NCI-H187 (cell line): ENCODE measurements around the gene KCNIP1.

Experiments used
- DNase-seq, 2 experiments: peaks; one replicate each; lab custom pipeline; 2025; lab: John Stamatoyannopoulos, UW

Gene KCNIP1

DNA sequence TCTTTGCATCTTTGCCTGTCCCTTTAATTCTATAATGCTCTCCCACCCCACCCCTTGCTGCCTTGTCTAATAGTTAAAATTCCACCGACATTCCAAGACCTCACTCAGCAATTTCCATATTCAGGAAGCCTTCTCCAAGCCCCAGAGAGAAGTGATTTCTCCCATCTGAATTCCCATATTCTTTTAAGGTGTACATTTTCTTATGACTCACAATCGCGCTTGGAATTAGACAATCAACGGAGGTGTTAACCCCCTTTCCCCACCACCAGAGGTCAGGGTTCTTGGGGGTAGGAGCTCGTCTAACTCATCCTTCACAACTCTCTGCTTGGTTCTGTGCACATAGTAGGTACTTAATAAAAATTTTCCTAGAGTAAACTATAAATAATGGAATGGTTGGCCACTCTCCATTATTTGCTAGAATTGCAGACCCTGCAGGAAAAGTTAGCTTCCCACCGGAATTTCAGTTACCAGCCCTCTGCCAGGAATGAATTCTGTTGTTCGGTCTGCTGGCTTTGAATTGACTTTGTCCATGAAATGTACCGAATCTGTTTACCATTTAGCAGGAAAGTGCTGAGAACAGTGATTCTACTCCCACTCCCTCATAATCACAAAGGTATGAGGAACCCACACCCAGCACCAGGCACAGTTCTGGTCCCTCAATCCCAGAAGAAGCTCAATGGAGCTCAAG lies 5.0 kb downstream of the KCNIP1 start:
- no peak for DNase-seq

DNA sequence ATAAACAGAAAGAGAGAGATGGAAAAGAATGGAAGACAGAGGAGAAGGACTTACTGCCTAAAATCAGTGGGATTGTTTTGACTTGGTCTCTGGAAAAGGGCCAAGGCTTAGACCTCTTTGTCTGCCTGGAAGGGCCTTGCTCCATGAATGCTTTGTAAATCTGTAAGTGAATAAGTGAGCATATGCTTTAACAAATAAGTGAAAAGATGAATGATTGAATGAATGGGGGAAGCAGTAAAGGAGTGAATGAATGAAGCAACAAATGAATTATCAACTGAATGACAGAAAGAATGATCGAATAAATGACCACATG lies 5.5 kb downstream of the KCNIP1 start:
- DNase-seq: no peak

DNA sequence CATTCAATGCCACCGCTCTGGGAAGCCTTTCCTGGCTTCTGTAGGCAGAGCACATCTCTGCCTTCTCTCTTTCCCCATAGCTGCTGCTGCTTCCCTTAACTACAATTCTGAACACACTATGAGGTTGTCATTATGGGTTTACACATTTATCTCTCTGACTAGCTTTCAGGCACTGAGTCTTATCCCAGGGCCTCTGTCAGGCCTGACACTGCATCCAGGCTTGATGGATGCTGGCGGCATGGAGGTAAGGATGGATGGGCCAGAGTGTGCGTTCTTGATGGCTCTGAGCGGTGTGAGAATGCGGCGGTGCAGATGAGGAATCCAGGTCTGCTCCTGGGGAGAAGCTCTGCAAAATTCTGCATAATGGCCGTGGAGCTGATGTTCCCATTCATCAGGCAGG lies 6.3 kb downstream of the KCNIP1 start:
- DNase-seq: no peak

DNA sequence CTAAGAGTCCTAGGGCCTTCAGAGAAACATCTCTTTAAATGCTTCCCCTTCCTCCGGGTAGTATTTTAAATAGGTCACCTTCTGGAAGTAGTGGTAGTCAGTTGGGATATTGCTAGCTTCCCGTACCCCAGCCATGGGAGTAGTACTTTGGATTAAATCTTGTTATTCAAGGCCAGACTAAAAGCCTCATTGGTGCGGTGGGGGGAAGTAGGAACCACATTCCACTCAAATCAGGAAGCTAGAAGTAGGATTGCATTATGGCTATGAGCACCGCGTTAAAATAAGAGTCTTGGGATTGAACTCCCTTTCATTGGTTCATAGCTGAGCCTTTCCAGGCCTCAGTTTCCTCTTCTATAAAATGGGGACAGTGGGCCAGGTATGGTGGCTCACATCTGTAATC lies 6.7 kb downstream of the KCNIP1 start:
- DNase-seq: no peak

DNA sequence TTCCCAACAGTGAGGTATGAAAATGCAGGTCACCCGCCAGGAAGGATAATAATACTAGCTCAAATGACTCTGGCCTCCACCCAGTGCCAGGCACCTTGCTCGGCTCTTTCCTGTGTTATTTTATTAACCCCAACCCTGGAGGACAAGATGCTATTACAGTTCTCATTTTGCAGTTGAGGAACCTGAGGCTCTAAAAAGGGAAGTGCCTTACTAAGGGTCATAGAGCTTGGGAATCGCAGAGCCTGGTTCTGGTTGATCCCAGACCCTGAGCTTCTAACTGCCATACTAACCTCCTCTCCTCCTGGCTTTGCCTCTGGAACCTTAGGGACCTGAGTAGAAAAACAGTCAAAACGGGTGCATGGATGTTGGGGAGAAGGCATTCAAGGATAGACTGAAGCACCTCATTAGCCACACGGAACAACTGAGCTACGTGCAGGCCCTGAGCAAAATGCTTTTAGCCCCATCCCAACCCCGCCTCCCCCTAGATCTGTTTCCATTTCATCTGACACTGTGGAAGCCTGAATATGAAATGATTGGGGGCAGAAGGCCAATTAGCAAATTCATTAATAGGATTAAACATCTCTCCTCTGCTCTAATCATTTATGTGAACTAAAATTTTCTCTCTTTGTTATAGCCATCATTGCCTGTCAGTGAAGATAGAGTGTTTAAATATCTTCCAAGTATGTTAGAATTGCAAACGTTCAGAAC lies 7.9 kb downstream of the KCNIP1 start:
- no peak for DNase-seq

DNA sequence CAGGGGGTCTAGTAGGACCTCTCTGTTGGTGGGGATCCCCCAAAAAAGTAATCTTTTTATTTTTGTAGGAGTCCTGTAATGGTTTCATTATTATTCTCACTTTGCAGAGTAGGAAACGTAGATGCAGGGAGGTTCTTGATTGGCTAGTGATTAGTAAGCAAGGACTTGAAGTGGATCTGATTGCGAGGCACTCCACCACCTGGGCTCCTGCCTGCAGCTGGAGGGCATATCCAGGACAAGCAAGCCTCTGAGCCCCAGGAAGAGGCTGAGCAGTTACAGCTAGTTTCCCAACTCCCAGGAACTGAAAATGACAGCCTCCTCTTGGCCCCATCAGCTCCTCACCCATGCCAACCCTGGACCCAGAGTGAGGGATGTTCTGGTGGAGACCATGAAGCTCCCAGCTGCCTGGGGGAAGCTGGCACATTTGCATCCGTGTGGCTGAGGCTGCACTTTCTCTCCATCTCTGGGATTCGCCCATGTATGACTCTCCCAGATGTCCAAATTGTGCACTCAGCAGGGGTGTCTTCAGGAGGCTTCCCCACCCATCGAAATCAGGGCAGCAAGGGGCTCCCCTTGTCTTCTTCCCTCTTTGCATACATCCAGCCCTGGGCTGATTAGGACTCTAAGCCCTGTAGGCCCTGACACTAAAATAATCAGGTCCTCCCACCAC lies 10.2 kb downstream of the KCNIP1 start:
- DNase-seq: no peak

DNA sequence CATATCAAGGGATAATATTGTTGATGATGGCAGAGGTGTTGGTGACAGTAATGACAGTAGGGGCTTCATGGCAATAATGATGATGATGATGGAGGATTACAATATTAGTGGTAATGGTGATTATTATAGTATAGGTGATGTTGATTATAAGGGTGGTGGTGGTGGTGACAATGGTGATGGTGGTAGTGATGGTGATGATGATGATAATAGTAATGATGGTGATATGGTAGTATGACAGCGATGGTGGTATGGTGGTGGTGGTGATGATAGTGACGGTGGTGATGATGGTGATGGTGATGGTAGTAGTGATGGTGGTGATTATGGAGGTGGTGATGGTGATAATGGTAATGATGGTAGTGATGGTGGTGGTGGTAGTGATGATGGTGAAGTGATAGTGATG lies 13.6 kb downstream of the KCNIP1 start:
- no peak for DNase-seq

DNA sequence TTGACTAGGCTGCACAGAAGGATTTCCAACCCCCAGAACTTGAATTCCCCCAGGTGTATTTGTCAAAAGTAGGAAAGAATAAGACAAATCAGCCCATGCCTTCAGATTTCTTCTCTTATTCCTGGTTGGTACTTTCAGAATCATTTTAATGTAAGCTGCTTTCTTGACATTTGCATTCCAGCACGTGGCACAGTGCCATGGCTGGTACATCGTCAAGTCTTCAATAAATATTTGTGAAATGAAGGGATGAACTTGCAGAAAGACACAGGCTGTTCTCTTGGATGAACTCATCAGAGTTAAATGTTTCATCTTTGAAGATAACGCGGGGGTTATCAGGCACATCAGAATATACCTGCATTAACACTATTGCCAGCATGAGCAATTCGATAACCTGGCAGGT lies 14.5 kb downstream of the KCNIP1 start:
- no peak for DNase-seq

DNA sequence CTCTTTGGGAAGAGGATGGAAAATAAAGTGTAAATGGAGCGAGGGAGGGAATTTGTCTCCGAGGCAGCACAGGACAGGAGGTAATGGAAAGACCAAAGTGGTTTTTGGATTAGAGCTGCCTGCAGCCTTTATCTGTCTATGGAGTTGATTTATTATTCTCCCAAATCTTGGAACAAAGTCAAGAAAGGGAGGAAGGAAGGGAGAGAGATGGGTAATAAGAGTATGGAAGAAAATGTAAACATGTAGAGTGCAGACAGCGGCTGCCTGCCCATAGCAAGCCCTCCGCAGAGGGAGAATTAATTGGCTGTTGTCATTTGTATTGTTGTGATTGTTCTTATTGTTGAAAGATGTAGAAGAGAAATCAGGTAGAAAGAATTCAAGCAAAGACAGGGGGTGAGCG lies 15.7 kb downstream of the KCNIP1 start:
- no peak for DNase-seq

DNA sequence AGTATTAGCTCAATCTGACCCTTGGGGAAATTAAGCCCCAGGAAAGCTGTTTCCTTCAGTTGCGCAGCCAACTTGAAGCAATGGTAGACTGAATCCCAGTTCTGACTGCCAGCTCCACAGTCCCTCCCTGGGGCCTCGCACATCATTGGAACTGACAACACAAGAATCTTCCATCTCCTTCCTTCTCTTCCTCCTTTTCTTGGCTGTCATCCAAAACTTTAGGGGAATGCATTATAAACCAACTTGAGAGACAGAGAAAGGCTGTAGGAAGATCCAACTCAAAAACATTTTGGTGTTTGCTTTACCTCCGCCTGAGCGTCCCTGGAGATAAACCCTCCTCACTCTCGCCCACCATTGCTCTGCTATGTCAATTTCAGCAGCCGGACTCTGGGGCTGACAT lies 16.6 kb downstream of the KCNIP1 start:
- no peak for DNase-seq

DNA sequence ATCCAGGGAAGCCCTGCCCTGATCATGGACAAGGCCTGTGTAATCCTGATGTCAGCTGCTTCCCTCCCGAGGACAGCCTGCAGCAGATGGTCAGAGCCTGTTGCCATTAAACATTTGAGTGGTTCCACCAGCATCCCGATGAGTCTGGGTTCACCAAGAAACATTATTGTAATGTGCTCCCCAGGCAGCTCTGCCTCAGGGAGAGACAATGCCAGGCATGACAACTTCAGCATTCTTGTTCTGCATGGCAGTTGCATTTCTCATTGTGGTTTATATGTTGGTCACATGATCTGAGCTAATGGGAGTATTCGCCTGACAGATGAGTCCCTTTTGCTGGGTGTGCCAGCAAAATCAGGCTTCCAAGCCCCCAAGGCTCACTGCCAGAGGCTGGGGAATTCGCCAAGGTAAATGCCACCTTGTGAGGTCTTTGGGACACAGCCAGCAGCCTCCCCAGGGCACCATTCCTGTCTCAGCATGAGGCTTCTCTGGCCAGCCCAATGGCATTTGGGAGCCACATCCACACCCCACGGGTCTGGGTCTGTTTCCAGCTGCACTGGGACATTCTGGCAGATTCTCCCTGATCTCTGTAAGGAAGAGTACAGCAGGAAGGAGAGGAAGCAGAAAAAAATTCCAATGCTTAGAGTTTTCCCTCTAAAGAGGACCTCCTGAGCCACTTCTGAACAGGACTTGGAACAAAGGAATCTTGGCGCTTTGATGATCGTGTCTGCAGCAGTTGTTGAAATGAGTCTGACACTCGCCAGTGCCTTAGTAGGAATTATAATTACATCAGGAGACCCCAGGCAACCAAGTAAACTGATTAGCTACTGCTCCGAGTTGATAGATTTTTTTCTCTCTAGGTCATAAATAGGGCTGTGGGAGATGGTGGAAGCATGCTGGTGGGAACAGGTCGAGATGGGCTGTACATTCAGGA lies 18.7 kb downstream of the KCNIP1 start:
- no peak for DNase-seq

DNA sequence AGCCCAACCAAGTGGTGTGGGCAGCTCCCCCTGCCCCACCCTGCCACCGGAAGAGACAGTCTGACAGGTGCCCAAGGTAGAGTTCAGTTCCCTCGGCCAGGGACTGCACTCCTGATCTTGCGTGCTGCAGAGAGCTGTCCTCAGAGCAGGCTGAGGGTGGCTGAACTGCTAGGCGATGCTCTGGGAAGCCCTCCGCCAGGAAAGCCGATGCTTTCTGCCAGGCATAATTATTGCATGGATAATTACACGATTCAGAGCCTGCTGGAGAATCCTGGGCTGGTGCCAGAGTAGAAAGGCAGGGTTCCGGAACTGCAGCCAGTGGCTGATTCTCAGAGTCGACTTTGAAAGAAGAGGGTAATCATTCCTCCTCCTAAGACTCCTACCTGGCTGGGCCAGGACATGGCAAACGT lies 19.3 kb downstream of the KCNIP1 start:
- DNase-seq: no peak

DNA sequence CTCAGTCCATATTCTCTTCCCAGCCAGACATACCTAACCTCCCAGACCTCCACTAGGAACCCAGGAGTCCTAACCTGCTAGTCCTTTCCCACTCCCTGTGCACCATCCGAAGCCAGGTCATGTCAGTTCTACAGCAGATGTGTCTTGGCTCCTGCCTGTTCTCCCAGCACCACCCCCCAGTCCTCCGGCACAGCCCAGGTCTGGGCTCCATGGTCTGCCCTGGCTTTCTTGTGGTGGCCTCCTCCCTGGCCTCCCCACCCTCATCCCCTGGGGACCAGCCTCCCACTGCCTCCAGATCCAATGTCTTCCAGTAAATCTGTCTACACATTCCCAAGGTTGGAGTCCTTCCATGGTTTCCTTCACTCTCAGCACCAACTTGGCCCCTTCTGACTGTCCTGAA lies 20.0 kb downstream of the KCNIP1 start:
- no peak for DNase-seq

DNA sequence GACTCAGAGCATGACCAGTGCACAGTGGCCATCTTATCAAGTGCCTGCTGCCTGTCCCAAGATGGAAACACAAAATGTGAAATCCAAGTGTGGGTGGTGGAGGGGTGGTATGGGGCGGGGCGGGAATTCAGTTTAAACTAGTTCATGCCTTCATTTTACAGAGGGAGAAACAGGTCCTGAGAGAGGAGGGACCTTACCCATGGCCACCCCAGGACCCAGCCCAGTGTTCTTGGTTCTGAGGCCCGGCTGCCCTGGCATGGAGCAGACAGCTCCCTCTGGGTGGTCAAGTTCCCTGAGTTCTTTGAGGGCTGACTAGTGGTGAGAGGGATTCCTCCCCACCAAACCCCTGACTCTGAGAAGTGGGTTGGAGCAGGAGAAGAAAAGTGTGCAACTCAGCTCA lies 20.8 kb downstream of the KCNIP1 start:
- DNase-seq: no peak

DNA sequence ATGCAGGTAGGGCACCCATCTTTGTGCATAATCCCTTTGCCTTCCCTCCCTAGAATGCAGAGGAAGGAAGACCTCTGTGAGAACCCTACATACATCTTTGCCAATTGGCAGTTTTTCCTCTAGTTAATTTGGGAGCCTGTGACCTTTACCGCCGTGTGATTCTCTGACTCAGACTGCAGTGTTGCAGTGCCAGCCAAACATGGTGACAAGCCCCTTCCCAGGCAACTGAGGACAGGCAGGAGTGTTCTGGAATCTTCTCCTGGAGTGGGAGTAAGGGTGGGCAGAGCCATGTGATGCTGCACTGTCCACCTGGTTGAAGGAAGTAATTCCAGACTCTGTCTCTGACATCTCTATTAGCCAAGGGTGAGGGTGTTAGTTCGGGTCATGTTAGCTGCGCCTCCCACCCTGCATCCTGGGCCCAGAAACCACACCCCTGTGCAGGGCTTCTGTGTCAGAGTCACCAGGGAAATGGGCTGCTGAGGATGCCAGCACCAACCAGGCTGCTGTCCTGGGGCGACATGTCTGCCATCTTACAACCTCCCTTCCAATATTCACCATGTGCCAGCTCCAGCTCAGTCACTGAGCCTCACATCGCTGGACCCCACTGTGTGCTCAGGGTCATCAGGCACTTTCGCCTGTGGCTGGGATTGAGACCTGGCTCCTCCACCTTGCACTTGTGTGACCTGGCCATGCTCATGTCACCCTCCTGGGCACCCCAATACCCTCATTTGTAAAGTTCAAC lies 21.8 kb downstream of the KCNIP1 start:
- DNase-seq: no peak

DNA sequence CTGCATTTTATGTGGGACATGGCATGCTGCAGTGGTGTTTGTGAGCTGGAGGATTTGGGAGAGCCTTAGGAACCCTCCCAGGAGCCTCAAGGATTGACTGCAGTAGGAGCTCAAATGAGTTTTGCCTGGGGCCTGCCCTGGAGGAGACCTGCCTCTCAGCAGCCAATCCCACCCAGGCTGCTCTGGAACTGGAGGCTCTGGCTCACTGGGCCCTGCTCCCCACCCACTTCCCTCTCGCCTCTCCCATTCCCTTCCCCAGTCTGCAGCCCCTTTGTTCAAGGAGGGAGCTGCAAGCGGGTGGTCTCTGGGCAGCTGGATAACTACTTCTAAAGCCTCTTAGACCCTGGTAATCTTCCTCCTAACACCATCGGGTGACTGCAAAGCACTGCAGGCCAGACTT lies 24.2 kb downstream of the KCNIP1 start:
- DNase-seq: no peak

DNA sequence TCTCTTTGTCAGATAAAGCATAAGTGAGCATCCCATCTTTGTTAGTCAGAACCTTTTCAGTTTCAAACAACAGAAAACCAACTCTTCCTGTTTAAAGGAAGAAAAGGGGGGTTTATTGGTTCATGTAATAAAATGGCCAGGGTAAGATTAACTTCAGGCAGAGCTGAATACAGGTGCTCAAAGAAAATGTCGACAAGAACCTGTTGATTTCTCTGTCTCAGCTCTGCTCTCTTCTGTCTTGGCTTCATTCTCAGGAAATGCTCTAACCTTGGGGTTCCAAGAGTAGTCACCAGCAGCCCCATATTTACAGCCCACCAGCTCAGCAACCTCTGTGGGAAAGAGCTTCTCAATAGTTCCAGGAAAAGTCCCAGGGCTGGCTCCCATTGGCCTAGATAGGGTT lies 25.2 kb downstream of the KCNIP1 start:
- DNase-seq: no peak

DNA sequence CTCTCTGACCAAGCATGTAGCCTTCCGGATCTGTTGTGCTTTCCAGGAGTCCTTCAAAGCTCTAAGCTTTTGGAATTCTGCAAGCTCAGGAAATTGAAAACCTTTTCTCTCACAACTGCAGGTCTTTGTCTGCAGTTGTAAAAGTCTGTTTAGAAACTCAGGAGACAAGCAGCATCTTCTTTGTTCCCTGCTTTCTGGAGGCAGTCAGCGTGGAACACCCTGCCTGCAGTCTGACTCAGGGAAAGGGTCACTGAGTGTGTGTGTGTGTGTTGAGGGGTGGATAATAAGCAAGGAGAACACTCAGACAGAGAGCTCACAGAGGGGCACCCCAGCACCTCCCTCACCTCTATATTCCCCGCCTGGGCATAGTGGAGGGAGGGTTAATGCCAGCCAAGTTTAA lies 29.1 kb downstream of the KCNIP1 start:
- no peak for DNase-seq

DNA sequence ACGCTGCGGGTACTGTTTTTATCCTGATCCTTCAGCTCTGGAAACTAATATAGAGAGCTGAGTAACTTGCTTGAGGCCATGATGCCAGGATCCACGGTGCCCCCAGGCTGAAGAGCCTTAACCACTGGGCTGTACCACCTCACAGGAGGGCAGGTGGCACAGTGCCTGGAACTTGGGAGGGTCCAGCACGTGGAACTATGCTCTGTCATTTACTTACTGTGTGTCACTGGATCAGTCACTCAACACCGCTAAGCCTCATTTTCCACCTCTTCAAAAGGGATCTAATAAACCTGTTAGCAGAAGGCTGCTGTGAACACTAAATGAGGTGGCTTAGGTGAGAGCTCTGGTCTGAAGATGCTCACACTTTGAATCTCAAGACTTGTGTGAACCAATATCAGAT lies 29.6 kb downstream of the KCNIP1 start:
- DNase-seq: no peak

DNA sequence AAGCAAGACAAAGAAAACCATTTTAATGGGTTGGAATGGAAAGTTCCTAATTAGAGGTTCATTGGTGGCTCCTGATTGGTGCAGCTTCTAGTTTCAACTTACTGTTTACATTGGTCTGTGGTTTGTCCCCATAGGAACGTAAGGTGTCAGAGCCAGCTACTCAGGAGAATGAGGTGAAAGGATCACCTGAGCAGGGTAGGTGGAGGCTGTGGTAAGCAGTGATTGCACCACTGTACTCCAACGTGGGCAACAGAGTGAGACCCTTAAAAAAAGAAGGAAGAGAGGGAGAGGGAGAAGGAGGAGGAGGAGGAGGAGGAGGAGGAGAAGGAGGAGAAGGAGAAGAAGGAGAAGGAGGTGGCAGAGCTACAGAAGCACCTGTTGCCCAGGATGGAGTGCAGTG lies 30.4 kb downstream of the KCNIP1 start:
- DNase-seq: no peak

DNA sequence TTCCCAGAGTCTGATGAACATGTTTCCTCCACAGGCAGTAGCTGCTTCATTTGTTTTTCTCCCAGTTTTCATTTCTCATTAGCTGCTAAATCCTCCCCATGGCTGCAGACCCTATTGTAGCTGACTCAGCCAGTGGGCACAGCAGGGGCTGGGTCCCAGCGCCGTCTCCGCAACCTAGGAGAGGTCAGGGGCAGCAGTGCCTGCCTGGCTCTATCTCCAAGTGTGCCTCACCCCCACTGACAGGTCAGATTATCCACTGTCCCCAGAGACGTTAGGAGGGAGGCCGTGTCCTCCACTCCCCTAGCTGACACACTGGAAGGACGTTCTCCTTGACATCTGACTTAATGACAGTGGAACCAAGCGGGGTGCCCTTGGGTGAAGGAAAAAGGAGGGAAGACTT lies 31.1 kb downstream of the KCNIP1 start:
- DNase-seq: no peak

DNA sequence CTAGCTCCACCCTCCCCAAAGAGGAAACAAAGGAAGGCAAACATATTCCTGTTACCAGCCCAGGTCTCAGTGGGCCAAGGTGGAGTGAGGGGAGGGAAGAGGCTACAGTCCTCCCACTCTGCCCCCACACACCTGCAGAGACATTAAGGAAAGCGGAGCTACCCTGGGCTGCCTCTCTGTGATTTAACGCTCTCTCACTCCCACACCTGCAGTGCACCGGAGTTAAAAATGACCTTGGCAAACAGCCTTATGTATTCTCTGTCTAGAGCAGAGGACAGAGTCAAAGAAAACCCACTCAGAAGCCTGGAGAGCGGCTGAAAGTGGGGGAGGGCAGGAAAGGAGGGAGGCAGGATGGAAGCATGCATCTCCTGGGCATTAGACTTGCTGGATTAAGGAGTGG lies 32.7 kb downstream of the KCNIP1 start:
- no peak for DNase-seq
